GM18951 (cell line): ENCODE results near the gene SULF2.
"Not testable (repeated sequence)": the region's sequence is repeated elsewhere in the genome, so short reads cannot be mapped to it uniquely, and the experiment has no call there.

Experiments
- POLR2A ChIP-seq: IDR thresholded peaks from 4 replicates; pipeline ENCODE4 v1.6.1; 2011; ENCODE audit warnings: mild to moderate bottlenecking; ENCODE audit not compliant: insufficient read length, insufficient read depth; ENCODE audit errors: extremely low read depth
- in situ Hi-C: fragments of 300-500 bp; cut with MboI; formaldehyde crosslinking; loops from one replicate; pipeline ENCODE4 v1.12.0; 2022; ENCODE audit warnings: low sequenced_read_pairs, mixed read lengths, inconsistent platforms; ENCODE audit not compliant: unreplicated experiment

Gene SULF2

DNA sequence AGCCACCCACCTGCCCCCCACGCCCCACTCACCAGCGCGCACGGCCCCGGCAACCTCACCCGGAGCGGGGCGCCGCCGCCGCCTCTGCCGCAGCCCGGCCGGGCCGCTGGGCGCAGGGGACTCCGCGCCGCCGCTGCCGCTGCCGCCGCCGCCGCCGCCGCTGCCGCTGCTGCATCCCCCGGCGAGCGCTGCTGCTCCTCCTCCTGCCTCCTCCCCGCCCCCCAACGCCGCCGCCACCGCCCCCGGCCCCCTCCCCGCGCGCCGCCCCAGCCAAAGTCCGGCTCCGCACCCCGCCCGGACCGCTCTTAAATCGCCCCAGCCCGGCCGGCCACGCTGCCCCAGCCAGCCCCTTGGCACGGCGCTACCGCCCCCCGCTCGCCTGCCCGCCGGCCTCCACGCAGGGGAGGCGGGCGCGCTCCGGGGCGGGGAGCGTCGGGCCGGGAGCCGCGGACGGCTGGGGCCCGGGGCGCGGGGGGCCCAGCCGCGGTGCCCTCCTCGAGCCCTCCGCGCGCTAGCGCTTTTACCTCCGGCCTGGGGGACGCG, at the start of gene SULF2:
TSS of gene SULF2 (minus strand) at position 171 of the 543 bp plus-strand sequence. CDS start 28,118 bp downstream, outside the sequence.
- TF ChIP-seq POLR2A, result no peak
- in situ Hi-C loops, result no loop called here

DNA sequence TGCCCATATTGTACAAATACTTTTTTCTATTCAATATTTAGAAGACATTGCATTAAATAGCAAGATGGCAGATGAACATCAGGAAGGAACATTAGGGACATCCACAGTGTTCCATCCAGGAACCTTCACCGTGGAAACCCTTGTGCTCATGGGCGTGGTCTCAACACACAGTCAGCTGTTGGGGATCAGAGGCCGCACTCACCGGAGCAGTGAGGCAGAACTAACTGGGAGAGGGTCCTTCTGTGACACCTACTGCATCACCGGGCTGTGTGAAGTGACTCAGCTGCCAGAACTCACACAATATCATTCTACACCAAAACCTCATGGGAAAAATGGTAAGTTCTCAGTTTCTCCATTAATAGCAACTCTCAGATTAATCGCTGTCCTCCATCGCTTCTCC, 46.4 kb upstream of the SULF2 start:
- in situ Hi-C loops, result loop anchor here (10.0 kb wide), 1 partner anchor 63 kb away; no protein-coding TSS in a partner anchor

- in situ Hi-C loops, result not testable (repeated sequence)
These were observed 41.4 kb upstream of the SULF2 start for GRCh38 chr20:47826716-47827115.

- in situ Hi-C loops, result not testable (repeated sequence)
These were observed 40.7 kb upstream of the SULF2 start for GRCh38 chr20:47826006-47826405.

DNA sequence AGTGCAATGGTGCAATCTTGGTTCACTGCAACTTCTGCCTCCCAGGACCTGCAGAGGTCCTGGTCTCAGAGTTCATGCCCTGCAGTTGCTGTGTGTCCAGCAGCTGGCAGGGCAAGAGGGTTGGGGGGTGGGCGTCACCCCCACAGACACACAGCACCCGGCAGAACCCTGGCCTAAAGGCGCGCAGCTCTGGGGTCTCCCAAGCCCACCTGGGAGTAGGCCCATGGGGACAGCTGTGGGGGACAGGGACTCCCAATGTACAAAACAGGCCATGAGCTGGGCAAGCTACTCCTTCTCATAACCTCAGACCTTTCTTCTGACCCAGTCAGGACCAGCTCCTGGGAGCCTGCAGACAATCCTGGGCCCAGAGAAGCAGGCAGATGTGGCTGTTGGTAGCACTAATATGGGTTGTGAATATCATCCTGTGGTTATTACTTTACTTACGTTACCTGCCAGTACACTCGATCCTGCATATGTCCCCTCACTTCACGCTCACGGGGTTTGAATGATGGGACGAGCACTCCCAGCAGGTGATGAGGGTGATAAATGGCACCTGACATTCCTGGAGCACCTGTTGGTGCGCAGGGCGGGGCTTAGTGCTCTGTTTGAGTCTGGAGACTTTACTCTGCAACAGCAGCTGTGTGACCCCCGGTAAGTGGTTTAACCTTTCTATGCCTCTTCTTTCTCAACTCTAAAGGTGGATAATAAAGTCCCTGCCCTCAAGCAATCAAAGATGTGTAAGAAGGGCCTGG, 39.9 kb upstream of the SULF2 start:
- TF ChIP-seq POLR2A, result no peak
- in situ Hi-C loops, result no loop called here

DNA sequence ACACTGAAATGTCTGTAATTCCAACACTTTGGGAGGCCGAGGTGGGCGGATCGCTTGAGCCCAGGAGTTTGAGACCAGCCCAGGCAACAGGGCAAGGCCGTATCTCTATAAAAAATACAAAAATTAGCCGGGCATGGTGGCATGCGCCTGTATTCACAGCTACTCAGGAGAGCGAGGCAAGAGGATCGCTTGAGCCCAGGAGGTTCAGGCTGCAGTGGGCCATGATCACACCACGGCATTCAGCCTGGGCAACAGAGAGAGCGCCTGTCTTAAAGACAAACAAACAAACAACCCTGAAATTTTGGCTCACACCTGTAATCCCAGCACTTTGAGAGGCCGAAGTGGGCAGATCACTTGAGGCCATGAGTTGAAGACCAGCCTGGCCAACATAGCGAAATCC, 38.7 kb upstream of the SULF2 start:
- in situ Hi-C loops, result not testable (repeated sequence)

DNA sequence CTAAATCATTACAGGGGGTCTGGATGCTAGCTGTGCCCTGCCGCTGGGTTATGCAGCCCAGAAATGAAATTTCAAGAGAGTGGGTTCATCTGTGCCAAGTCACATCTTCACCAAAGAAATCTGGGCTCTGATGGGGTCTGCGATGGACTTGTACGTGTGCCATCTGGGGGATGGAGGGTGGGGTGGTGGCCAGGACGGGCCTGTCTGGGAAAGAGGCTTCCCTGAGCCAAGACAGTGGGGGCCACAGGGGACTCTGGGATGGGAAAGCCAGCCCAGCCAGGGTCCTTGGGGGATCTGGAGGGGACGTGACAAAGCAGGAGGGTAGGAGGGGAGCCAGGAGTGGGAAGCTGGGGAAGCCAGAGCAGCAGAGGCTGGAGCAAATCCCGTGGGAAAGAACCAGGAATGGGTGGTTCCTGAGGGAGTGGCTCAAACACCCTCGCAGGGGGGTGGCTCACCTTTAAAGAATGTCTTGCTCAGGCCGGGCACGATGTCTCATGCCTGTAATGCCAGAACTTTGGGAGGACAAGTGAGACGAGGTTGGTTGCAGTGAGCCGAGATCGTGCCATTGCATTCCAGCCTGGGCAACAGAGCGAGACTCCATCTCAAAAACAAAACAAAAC, 36.3 kb upstream of the SULF2 start:
- no peak for TF ChIP-seq POLR2A
- in situ Hi-C loops, result no loop called here

DNA sequence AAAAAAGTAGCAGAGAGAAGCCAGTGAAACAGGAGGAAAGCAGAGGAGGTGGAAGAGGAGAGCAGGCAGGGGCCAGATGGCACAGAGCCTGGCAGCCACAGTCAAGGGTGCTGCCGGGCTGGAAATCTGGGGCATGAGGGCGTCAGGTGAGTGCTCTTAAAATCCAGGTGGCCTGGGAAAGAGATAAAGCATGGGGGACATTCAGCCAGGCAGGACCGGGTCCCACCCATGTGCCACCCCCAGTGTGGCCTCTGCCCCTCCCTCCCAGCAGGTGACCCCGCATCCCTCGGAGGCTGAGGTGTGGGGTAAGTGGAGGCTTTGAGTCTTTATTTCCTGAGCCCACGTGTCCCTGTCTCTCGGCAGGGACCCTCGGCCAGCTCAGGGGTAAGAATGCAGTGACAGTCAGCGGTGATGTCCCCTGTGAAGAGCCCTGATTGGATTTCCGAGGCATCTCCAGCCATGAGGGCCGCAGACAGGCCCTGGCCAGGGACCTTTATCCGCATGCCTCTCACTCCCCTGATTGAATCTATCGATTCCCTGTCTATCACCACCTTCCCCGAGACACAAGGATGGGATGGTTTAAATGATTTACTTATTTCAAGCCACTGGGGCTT, 33.8 kb upstream of the SULF2 start:
- TF ChIP-seq POLR2A, result no peak
- in situ Hi-C loops, result no loop called here

DNA sequence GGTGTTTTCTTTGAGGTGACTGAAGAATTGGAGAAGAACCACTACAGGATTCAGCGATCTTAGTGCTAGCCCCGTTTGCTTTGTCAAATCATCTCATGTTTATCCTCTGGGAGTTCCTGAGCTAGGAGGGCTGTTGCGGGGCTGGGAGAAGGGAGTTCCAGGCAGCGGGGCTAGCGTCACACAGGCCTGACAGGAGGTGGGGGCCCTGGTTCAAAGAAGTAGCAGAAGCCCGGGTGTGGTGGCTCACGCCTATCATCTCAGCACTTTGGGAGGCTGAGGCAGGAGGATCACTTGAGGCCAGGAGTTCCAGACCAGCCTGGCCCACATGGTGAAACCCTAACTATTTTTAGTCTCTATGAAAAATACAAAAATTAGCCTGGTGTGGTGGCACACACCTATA, 33.2 kb upstream of the SULF2 start:
- no peak for TF ChIP-seq POLR2A
- in situ Hi-C loops, result no loop called here

- in situ Hi-C loops, result no loop called here
- TF ChIP-seq POLR2A, result no peak
These were observed 32.7 kb upstream of the SULF2 start for GRCh38 chr20:47818016-47818415.

GRCh38 chr20:47817573-47817972, 32.3 kb upstream of the SULF2 start:
- TF ChIP-seq POLR2A, result no peak
- in situ Hi-C loops, result no loop called here

DNA sequence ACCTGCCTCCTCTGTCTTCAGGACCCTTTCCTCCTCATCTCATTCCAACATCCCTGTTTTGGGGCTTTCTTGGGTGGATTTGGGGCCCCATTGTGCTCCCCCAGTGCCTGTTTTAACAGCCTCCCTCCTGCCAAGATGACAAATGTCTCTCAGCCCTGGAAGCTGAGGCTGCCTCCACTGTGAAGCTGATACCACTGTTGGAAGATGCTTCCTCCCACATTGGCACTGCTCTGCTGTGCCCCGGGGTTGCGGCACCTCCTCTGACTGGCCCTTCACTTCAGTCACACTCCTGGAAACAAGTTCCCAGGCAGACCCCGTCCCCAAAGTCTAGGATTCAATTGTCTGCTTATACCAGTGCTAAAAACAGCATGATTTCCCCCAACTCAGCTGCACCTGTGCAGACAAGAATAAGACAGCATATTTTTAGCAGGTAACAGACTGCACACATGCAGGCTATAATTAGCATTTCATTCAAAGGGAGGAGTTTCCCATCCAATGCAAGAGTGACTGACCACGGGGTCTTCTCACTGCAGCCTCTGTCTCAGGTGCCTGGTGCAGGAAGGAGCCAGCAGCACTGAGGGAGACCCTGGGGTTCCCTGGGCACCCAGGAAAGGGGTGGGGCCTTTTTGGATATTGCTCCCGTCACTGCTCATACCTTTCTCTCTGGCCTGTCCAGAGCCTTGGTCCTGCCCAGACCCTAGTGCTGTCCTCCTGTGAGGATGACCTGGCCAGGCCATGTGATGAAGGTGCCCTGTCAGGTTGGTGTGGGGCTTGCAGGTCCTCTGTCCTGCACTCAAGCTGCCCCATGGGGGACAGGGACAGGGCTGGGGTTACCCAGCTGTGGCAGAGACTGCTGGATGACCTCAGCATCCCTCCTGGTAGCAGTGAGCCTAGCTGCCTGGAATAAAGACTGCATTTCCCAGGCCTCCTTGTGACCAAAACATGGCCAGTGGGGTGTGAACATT, 31.5 kb upstream of the SULF2 start:
- in situ Hi-C loops, result no loop called here
- TF ChIP-seq POLR2A, result no peak

DNA sequence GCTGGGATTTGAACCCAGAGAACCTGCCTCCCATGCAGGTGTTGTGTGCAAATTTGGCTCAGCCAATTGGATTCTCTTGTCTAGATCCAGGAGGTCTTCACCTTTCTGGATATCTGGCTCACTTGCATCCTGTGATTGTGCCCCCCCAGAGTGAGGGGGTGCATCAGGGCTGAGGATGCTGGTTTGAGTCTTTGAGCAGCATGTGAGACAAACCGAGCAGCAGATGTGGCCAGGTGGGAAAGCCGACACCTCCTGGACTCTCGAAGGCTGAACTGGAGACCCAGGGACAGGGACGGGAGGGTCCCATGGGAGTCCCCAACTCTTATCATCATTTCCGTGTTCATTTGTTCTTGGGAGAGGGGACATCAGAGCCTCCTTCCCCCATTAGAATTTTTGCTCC, 30.6 kb upstream of the SULF2 start:
- in situ Hi-C loops, result no loop called here
- no peak for TF ChIP-seq POLR2A

- in situ Hi-C loops, result no loop called here
- no peak for TF ChIP-seq POLR2A
These were observed 30.1 kb upstream of the SULF2 start for GRCh38 chr20:47815416-47815806.
